Measurements from ENCODE around the gene C11orf52.
A peak's percentile ranks its signal among the peaks of the same experiment; 100 is the strongest.

Gene C11orf52

GRCh38 chr11:111913997-111914396, 4.7 kb upstream of the C11orf52 start:
- H3K27ac ChIP-seq (ENCODE audit: low read depth, low read length) = no peak overlapping the region
- no peak overlapping the region for H3K4me3 ChIP-seq (ENCODE audit: low read depth, low read length)
- H3K9ac ChIP-seq (ENCODE audit: low read depth, low read length) = no peak overlapping the region
- H3K4me1 ChIP-seq (ENCODE audit: control insufficient read depth, insufficient read depth, low read length) = peaks cover 18% of the 10 kb centered on the region
- no peaks in the 10 kb centered on the region for H3K36me3 ChIP-seq (ENCODE audit: control insufficient read depth, insufficient read depth, low read length)
- H3K9me3 ChIP-seq (ENCODE audit: control insufficient read depth, insufficient read depth, low read length) = no peaks in the 10 kb centered on the region
- no peaks in the 10 kb centered on the region for H3K27me3 ChIP-seq (ENCODE audit: control insufficient read depth, insufficient read depth, low read length)

DNA sequence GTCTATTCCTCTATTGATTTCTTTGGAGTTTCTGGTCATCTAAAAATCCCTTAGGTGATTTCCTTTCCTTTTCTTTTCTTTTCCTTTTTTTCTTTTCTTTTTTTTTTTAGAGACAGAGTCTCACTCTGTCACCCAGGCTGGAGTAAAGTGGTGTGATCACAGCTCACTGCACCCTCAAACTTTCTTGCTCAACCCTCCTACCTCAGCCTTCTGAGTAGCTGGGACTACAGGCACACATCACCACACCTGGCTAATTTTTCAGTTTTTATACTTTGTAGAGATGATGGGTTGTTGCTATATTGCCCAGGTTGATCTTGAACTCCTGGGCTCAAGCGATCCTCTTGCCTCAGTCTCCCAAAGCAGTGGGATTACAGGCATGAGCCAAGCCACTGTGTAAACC, 1.9 kb upstream of the C11orf52 start:
- H3K27ac ChIP-seq (ENCODE audit: low read depth, low read length) = no peak overlapping the region
- no peaks in the 10 kb centered on the region for H3K9me3 ChIP-seq (ENCODE audit: control insufficient read depth, insufficient read depth, low read length)
- no peak overlapping the region for H3K9ac ChIP-seq (ENCODE audit: low read depth, low read length)
- H3K27me3 ChIP-seq (ENCODE audit: control insufficient read depth, insufficient read depth, low read length) = no peaks in the 10 kb centered on the region
- H3K4me3 ChIP-seq (ENCODE audit: low read depth, low read length) = no peak overlapping the region
- peaks cover 15% of the 10 kb centered on the region for H3K4me1 ChIP-seq (ENCODE audit: control insufficient read depth, insufficient read depth, low read length)
- no peaks in the 10 kb centered on the region for H3K36me3 ChIP-seq (ENCODE audit: control insufficient read depth, insufficient read depth, low read length)

DNA sequence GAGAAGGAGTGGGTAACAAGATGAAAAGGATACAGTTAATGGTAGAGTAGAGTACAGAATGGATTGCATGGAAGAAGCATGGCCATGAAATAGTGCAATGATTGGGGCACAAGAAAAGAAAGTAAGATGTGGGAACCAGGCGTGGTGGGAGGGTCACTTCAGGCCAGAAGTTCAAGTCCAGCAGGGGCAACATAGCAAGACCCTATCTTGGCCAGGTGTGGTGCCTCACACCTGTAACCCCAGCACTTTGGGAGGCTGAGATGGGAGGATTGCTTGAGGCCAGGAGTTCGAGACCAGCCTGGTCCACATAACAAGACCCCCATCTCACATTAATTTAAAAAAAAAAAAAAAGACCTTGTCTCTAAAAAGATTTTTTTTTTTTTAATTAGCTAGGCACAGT, 1.4 kb upstream of the C11orf52 start:
- Histone ChIP-seq H3K9me3 (ENCODE audit: control insufficient read depth, insufficient read depth, low read length) (no peaks in the 10 kb centered on the region), H3K4me3 (ENCODE audit: low read depth, low read length) (no peak overlapping the region), H3K27ac (ENCODE audit: low read depth, low read length) (no peak overlapping the region), H3K36me3 (ENCODE audit: control insufficient read depth, insufficient read depth, low read length) (no peaks in the 10 kb centered on the region), H3K4me1 (ENCODE audit: control insufficient read depth, insufficient read depth, low read length) (peaks cover 10% of the 10 kb centered on the region), H3K9ac (ENCODE audit: low read depth, low read length) (no peak overlapping the region), H3K27me3 (ENCODE audit: control insufficient read depth, insufficient read depth, low read length) (no peaks in the 10 kb centered on the region)

DNA sequence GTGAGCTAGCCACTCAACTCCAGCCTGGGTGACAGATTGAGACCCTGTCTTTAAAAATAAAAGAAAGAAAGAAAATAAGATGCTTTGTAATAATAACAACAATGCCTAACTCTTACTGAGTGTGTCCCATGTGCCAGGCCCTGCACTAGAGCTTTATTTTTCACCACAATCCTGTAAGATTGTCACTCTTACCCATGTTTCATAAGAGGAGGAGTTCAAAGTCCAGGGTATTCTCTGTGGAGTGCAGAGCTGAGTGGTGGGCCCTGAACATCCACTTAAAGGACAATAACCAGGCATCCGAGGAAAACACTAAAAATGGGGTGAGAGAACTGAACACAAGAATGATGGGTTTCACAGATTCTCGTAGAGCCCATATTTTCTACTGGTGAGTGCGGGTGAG, 925 bp upstream of the C11orf52 start:
- H3K4me1 ChIP-seq (ENCODE audit: control insufficient read depth, insufficient read depth, low read length) = peaks cover 8% of the 10 kb centered on the region; the same call in 1 of the 2 replicates
- no peaks in the 10 kb centered on the region for H3K36me3 ChIP-seq (ENCODE audit: control insufficient read depth, insufficient read depth, low read length)
- H3K27ac ChIP-seq (ENCODE audit: low read depth, low read length) = no peak overlapping the region
- no peaks in the 10 kb centered on the region for H3K27me3 ChIP-seq (ENCODE audit: control insufficient read depth, insufficient read depth, low read length)
- no peak overlapping the region for H3K9ac ChIP-seq (ENCODE audit: low read depth, low read length)
- no peaks in the 10 kb centered on the region for H3K9me3 ChIP-seq (ENCODE audit: control insufficient read depth, insufficient read depth, low read length)
- H3K4me3 ChIP-seq (ENCODE audit: low read depth, low read length) = no peak overlapping the region

- H3K9me3 ChIP-seq (ENCODE audit: control insufficient read depth, insufficient read depth, low read length) = no peaks in the 10 kb centered on the region
- H3K36me3 ChIP-seq (ENCODE audit: control insufficient read depth, insufficient read depth, low read length) = no peaks in the 10 kb centered on the region
- H3K4me1 ChIP-seq (ENCODE audit: control insufficient read depth, insufficient read depth, low read length) = peaks cover 17% of the 10 kb centered on the region
- no peak overlapping the region for H3K9ac ChIP-seq (ENCODE audit: low read depth, low read length)
- no peaks in the 10 kb centered on the region for H3K27me3 ChIP-seq (ENCODE audit: control insufficient read depth, insufficient read depth, low read length)
- H3K27ac ChIP-seq (ENCODE audit: low read depth, low read length) = no peak overlapping the region
- H3K4me3 ChIP-seq (ENCODE audit: low read depth, low read length) = no peak overlapping the region
These were observed 2.2 kb downstream of the C11orf52 start for GRCh38 chr11:111920908-111921307.

DNA sequence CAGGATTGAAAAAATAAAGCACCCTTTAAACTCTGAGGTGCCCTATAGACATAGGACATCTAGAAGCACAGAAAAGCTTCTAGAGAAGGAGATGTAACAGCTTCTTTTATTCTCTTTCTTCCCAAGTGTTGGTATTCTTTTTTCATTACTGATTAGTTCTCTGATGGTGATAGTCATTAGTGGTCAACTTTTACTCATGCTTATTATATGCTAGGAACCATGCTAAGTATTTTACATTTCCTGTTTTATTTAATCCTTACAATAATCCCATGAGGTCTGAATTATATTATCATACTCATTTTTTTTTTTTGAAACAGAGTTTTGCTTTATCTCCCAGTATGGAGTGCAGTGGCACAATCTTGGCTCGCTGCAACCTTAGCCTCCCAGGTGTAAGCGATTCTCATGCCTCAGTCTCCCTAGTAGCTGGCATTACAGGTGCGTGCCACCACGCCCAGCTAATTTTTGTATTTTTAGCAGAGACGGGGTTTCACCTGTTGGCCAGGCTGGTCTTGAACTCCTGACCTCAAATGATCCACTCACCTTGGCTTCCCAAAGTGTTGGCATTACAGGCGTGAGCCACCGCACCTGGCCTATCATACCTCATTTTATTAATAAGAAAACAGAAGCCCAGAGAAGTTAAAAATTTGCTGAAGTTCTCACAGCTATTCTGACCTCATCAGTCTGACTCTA, 3.0 kb downstream of the C11orf52 start:
- H3K4me3 ChIP-seq (ENCODE audit: low read depth, low read length) = no peak overlapping the region
- H3K27ac ChIP-seq (ENCODE audit: low read depth, low read length) = no peak overlapping the region
- no peaks in the 10 kb centered on the region for H3K36me3 ChIP-seq (ENCODE audit: control insufficient read depth, insufficient read depth, low read length)
- H3K9me3 ChIP-seq (ENCODE audit: control insufficient read depth, insufficient read depth, low read length) = no peaks in the 10 kb centered on the region
- H3K4me1 ChIP-seq (ENCODE audit: control insufficient read depth, insufficient read depth, low read length) = peaks cover 24% of the 10 kb centered on the region
- H3K9ac ChIP-seq (ENCODE audit: low read depth, low read length) = no peak overlapping the region
- H3K27me3 ChIP-seq (ENCODE audit: control insufficient read depth, insufficient read depth, low read length) = no peaks in the 10 kb centered on the region

GRCh38 chr11:111922803-111923202, 4.1 kb downstream of the C11orf52 start:
- Histone ChIP-seq H3K36me3 (ENCODE audit: control insufficient read depth, insufficient read depth, low read length) (no peaks in the 10 kb centered on the region), H3K4me1 (ENCODE audit: control insufficient read depth, insufficient read depth, low read length) (peaks cover 24% of the 10 kb centered on the region), H3K9me3 (ENCODE audit: control insufficient read depth, insufficient read depth, low read length) (no peaks in the 10 kb centered on the region), H3K27me3 (ENCODE audit: control insufficient read depth, insufficient read depth, low read length) (no peaks in the 10 kb centered on the region), H3K4me3 (ENCODE audit: low read depth, low read length) (no peak overlapping the region), H3K9ac (ENCODE audit: low read depth, low read length) (no peak overlapping the region), H3K27ac (ENCODE audit: low read depth, low read length) (peak overlapping the region; percentile 85)

GRCh38 chr11:111923351-111923788, 4.7 kb downstream of the C11orf52 start:
- no peak overlapping the region for H3K9ac ChIP-seq (ENCODE audit: low read depth, low read length)
- no peaks in the 10 kb centered on the region for H3K27me3 ChIP-seq (ENCODE audit: control insufficient read depth, insufficient read depth, low read length)
- no peak overlapping the region for H3K4me3 ChIP-seq (ENCODE audit: low read depth, low read length)
- H3K9me3 ChIP-seq (ENCODE audit: control insufficient read depth, insufficient read depth, low read length) = no peaks in the 10 kb centered on the region
- H3K27ac ChIP-seq (ENCODE audit: low read depth, low read length) = peak overlapping the region; percentile 85
- peaks cover 18% of the 10 kb centered on the region for H3K4me1 ChIP-seq (ENCODE audit: control insufficient read depth, insufficient read depth, low read length)
- H3K36me3 ChIP-seq (ENCODE audit: control insufficient read depth, insufficient read depth, low read length) = no peaks in the 10 kb centered on the region

GRCh38 chr11:111923951-111924350, 5.2 kb downstream of the C11orf52 start:
- H3K9ac ChIP-seq (ENCODE audit: low read depth, low read length) = no peak overlapping the region
- H3K4me1 ChIP-seq (ENCODE audit: control insufficient read depth, insufficient read depth, low read length) = peaks cover 16% of the 10 kb centered on the region
- H3K9me3 ChIP-seq (ENCODE audit: control insufficient read depth, insufficient read depth, low read length) = no peaks in the 10 kb centered on the region
- no peaks in the 10 kb centered on the region for H3K36me3 ChIP-seq (ENCODE audit: control insufficient read depth, insufficient read depth, low read length)
- no peaks in the 10 kb centered on the region for H3K27me3 ChIP-seq (ENCODE audit: control insufficient read depth, insufficient read depth, low read length)
- no peak overlapping the region for H3K4me3 ChIP-seq (ENCODE audit: low read depth, low read length)
- H3K27ac ChIP-seq (ENCODE audit: low read depth, low read length) = peak overlapping the region; percentile 85

GRCh38 chr11:111925953-111926352, 7.2 kb downstream of the C11orf52 start:
- Histone ChIP-seq H3K4me3 (ENCODE audit: low read depth, low read length) (no peak overlapping the region; the same call in 1 of the 2 replicates), H3K9ac (ENCODE audit: low read depth, low read length) (no peak overlapping the region), H3K27ac (ENCODE audit: low read depth, low read length) (peak overlapping the region; percentile 86)

GRCh38 chr11:111926505-111927391, 8.0 kb downstream of the C11orf52 start:
- Histone ChIP-seq H3K9me3 (ENCODE audit: control insufficient read depth, insufficient read depth, low read length) (no peaks in the 10 kb centered on the region), H3K4me3 (ENCODE audit: low read depth, low read length) (peak overlapping the region; percentile 67), H3K4me1 (ENCODE audit: control insufficient read depth, insufficient read depth, low read length) (peaks cover 16% of the 10 kb centered on the region), H3K36me3 (ENCODE audit: control insufficient read depth, insufficient read depth, low read length) (no peaks in the 10 kb centered on the region), H3K9ac (ENCODE audit: low read depth, low read length) (peak overlapping the region; percentile 41), H3K27ac (ENCODE audit: low read depth, low read length) (peak overlapping the region; percentile 86), H3K27me3 (ENCODE audit: control insufficient read depth, insufficient read depth, low read length) (no peaks in the 10 kb centered on the region)

More at GRCh38 chr11:111925953-111926352, 7.2 kb downstream of the C11orf52 start:
- Histone ChIP-seq H3K4me1 (ENCODE audit: control insufficient read depth, insufficient read depth, low read length) (peaks cover 16% of the 10 kb centered on the region), H3K9me3 (ENCODE audit: control insufficient read depth, insufficient read depth, low read length) (no peaks in the 10 kb centered on the region), H3K36me3 (ENCODE audit: control insufficient read depth, insufficient read depth, low read length) (no peaks in the 10 kb centered on the region), H3K27me3 (ENCODE audit: control insufficient read depth, insufficient read depth, low read length) (no peaks in the 10 kb centered on the region)
